Right kidney (tissue), 1 donor: ENCODE results near the gene HSCB.
"Not testable (repeated sequence)": the region's sequence is repeated elsewhere in the genome, so short reads cannot be mapped to it uniquely, and the experiment has no call there.

Experiments used
- DNase-seq: peaks from one replicate; pipeline ENCODE4 v3.0.0-alpha.2; 2016

The HSCB gene

DNA sequence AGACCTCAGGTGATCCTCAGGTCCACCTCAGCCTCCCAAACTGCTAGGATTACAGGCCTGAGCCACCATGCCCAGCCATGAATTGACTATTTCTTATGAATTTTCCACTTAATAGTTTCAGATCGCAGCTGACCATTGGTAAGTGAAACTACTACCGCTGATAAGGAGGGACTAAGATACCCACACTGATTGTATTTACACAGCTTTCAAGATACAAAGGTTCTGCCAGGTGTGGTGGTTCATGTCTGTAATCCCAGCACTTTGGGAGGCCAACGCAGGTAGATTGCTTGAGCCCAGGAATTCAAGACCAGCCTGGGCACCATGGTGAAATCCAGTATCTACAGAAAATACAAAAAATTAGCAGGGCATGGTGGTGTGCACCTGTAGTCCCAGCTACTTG lies 4.1 kb upstream of the HSCB start:
- no peak for DNase-seq

DNA sequence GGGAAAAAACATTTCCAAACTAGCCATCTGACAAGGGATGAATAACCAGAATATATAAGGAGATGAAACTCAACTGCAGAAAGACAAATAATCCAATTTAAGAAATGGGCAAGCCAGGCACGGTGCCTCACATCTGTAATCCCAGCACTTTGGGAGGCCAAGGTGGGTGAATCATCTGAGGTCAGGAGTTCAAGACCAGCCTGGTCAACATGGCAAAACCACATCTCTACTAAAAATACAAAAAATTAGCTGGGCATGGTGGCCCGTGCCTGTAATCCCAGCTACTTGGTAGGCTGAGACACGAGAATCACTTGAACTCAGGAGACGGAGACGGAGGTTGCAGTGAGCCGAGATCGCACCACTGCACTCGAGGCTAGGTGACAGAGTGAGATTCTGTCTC lies 3.0 kb upstream of the HSCB start:
- DNase-seq = not testable (repeated sequence)

DNA sequence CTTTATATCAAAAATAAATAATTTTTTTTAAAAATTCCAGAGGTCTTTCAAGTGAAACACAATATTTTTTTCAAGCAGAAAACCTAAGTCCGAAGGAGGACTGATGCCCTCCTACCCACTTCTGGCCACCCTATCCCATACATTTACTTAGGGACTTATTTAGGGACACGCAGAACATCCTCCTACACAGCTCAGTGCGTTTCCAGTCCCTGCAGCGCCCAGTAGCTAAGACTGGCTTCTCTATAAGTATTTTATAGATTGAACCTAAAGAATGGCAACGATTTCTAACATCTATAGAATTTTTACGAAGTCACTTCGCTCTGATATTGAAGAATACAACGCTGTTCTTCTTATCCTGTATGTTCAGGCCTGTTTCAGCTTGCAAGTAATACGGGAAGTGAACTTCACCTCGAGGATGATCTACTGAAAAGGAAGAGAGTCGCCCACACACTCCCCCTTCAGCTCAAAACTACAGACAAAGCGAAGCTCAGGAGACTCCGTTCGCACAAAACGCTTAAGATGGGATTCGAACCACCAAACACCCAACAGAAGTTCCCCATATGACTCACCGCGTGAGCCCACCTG lies 547 bp upstream of the HSCB start:
- DNase-seq = no peak

DNA sequence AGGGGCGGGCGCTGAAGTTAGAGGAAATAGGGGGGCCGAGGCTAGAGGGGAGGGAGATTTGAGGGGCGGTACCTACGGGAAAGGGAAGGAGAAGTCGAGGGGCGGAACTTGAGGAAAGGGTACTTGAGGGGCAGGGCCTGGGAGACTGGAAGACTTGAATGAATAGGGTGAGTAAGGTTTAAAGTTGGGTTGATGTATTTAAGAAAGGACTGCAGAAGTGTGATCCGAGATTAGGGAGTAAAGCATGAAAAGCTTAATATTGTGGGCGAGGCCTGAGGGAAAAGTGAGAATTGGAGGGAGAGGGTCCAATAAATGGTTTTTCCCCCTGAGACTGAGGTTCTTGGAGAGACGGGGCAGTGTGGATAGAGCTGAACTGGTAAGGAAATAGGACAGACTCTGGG lies 723 bp downstream of the HSCB start:
- no peak for DNase-seq

DNA sequence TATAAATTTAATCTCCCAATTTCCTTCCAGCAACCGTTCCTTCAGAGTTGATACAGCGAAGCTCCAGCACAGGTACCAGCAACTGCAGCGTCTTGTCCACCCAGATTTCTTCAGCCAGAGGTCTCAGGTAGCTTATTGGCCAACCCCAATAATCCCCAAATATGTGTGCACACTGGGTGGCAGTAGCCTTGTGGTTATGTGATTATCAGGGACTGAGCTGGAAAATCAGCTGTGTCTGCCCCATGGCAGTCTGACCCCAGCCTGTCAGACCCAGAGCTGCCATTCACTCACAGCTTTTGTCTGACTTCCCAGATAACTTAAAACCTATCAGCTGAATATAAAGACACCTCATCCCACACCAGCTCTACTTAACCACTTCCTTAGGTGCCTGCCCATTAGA lies 2.0 kb downstream of the HSCB start:
- DNase-seq = no peak

DNA sequence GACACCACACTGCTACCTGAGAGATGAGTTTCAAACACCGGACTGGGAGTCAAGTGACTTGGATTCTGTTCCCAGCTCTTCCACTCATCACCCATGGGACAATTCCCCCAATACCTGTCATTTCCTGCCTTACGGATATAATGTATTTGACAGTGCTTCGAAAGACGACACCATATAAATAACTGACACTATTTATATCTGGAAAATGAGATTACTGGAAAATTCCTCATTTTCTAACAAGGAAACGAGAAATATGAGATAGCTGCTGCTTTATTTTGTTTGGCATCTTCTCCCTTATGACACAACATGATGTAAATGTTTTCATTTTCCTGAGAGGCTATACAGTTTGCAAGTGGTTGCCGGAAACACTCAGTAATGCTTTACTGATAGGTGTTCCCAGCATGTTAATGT lies 8.6 kb downstream of the HSCB start:
- DNase-seq = no peak

DNA sequence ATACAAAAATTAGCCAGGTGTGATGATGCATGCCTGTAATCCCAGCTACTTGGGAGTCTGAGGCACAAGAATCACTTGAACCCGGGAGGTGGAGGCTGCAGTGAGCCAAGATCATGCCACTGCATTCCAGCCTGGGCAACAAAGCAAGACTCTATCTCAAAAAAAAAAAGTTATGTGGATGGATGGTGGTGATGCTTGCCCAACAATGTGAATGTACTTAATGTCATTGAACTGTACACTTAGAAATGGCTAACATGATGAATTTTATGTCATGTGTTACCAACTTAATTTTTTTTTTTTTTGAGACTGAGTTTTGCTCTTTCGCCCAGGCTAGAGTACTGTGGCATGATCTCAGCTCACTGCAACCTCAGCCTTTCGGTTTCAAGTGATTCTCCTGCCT lies 12.7 kb downstream of the HSCB start:
- not testable (repeated sequence) for DNase-seq

DNA sequence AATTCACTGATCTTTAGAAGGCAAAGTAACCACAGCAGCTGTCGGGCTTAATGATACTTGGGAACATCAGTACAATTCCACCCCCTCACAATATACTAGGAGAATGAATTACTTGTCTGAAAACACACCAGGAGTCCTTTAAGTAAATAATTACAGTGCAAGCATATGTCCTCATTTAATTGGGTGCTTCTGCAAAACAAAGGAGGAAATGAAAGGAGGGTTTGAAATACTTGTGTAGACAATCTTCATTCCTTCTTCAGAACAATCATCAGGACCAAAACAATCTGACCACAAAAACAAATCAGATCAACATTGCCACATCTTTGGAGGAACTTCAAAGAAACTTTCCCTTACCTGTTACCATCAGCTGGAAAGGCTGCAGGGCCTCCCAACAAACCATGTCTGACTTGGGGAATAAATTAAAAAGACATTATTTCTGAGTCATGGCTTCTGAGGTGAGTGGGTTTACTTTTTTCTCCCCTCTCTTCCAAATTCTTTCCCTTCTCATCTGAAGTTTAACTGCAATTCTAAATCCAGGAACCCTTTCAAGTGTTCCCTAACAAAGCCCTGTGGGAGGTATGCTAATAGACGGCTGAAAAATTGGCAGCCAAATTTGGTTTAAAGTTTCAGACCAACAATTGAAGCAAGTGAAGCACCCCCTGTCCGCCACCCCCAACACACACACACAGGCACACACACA lies 18.2 kb downstream of the HSCB start:
- DNase-seq = no peak

DNA sequence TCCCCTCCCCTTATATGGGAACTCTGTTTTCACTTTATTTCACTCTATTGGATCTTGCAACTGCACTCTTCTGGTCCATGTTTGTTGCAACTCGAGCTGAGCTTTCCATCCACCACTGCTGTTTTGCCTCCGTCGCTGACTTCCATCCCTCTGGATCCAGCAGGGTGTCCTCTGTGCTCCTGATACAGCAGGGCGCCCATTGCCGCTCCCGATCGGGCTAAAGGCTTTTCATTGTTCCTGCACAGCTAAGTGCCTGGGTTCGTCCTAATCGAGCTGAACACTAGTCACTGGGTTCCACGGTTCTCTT lies 19.6 kb downstream of the HSCB start:
- DNase-seq = no peak

DNA sequence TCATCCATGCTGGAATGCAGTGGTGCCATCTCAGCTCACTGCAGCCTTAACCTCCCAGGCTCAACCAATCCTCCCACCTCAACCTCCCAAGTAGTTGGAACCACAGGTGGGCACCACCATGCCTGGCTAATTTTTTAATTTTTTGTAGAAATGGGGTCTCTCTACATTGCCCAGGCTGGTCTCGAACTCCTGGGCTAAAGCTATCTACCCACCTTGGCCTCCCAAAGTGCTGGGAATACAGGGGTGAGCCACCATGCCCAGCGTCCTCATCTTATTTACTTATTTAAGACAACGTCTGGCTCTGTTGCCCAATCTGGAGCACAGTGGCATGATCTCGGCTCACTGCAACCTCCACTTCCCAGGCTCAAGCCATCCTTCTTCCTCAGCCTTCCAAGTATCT lies 20.2 kb downstream of the HSCB start:
- DNase-seq = not testable (repeated sequence)

DNA sequence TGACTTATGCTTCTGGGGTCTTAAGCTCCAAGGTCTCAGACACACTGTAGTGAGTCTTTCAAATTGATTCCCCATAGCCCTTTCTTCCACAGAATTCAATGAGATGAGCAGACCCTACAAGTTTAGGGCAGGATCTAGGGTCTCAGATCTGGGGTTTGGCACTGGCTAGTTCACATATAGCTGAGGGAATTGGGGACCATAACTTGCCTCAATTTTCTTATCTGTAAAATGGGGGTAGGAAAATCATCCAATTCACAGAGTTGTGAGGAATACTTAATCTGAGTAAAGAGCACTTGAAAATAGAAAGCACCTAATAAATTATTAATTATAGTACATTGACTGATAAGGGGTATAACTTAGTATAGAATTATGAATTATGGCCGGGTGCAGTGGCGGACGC lies 24.8 kb downstream of the HSCB start:
- no peak for DNase-seq

DNA sequence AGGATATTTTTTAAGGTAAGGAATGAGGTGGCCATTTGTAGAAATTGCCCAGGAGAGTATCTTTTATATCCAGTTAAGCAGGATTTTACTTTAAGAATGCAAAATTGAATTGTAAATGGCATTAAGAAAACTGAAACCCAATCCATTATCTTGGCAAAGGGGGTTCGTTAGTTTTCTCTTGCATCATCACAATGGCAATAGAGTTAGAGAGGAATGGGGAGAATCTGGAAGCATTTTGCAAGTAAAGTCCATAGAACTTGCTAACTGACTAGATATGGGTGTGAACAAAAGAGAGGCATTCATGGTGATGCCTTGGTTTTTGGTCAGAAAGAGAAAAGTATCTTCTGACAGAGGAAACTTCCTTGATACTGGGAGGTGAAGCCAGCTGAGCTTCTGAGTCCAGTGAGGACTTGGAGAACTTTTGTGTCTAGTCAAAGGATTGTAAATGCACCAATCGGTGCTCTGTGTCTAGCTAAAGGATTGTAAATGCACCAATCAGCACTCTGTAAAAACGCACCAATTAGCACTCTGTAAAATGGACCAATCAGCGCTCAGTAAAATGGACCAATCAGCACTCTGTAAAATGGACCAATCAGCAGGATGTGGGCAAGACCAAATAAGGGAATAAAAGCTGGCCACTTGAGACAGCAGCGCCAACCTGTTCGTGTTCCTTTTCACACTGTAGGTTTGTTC lies 27.0 kb downstream of the HSCB start:
- no peak for DNase-seq

DNA sequence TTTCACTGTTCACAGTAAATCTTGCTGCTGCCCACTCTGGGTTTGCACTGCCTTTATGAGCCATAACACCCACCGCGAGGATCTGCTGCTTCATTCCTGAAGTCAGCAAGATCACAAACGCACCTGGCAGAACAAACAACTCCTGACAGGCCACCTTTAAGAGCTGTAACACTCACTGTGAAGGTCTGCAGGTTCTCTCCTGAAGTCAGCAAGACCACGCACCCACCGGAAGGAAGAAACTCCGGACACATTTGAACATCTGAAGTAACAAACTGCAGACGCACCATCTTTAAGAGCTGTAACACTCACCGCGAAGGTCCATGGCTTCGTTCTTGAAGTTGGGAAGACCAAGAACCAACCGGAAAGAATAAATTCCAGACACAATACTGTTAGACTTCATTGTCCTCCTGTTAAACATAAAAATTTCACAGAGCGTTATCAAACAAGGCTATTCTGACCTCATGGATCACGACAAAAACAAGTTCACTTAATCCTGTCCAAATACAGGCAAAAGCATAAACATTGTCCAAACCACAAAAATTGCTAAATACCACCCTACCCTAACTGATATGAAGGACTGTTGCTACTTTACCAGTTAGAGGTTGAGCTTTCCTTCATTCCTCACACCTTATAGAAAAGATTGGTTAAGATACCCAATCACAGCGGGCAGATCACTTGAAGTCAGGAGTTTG lies 27.7 kb downstream of the HSCB start:
- DNase-seq = no peak

DNA sequence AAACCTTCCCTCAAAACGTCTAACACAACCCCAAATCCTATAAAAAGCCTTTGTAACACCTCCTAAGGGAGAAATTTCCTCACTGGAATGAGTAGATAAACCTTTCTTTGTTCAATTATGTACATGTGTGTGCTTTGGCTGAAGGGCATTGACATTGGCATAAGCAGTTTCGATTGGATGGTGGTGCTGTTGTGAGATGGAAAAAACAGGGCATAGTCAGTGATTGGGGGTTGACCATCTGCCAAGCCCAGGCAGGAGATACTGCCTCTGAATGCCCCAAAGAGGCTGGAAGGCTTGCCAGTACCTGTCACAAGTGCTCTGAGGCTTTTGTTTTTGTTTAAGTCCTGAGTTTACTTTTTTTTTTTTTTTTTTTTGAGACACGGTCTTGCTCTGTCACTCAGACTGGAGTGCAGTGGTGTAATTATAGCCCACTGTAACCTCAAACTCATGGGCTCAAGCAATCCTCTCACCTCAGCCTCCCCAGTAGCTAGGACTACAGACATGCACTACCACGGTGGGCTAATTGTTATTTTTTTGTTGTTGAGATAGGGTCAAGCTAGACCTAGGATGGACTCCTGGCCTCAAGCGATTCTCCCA lies 29.5 kb downstream of the HSCB start:
- no peak for DNase-seq

DNA sequence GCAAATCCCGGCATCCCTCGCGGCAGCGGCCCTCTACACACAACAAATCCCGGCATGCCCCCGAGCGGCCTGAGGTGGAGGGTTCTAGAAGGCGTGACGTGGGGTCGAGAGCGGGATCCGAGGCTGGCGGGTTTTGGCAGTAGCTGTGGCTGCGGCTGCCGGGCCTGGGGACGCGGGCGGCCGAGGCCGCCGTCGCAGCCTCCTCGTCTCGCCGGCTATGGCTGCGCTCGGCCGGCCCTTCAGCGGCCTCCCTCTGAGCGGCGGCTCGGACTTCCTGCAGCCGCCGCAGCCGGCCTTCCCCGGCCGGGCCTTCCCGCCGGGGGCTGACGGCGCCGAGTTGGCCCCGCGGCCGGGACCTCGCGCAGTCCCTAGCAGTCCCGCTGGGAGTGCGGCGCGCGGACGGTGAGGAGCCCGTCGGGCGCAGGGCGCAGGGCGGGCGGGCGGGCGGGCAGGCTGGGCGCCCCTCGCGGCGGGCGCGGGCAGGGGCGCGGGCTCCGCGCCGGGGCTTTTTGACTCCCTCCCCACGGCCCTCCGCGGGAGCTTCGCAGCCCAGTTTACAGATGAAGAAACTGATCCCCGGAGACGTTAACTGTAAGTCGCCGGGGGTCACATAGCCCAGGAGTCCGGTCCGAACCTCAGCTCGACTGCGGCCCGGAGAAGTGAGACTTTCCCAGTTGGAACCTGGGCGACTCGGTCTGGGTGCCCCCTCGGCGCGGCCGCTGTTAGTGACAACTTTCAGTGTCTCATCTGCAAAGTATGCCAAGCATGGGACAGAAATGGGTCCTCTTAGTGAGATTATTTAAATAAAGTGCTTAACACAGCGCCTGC lies 31.0 kb downstream of the HSCB start, which contains the start of gene CCDC117:
Gene CCDC117, plus strand, starts transcription at position 63 of the 828 bp plus-strand sequence. Its CDS starts 155 bp downstream, at position 218.
- peak; percentile 96 for DNase-seq

DNA sequence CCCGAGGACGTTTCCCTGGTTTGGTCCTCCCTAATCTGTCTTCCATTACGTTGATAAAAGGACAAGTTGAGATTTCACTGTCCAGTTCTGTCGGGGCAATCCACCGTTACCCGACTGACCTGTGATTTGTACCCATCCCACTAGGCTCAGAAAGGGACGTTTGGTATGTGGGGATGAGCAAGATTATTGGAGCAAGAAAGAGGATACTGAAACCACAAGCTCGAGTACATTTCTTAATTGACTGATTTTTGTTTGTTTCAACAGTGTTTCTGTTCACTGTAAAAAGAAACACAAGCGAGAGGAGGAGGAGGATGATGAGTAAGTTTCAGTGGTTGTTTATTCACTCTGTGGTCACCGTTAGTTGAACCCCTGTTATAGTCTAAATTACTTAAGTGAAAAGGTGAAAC lies 31.6 kb downstream of the HSCB start:
- no peak for DNase-seq

DNA sequence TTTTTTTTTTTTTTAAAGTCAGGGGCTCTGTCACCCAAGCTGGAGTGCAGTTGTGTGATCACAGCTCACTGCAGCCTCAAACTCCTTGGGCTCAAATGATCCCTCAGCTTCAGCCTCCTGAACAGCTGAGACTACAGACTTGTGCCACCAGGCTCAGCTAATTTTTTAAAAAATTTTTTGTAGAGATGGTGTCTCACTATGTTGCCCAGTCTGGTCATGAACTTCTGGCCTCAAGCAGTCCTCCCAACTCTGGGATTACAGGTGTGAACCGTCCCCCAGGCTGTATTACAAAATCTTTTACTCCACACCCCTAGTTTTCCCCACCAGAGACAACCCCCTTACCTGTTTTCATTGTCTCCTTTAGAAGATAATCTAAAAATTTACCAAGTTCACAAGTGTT lies 32.5 kb downstream of the HSCB start:
- no peak for DNase-seq

DNA sequence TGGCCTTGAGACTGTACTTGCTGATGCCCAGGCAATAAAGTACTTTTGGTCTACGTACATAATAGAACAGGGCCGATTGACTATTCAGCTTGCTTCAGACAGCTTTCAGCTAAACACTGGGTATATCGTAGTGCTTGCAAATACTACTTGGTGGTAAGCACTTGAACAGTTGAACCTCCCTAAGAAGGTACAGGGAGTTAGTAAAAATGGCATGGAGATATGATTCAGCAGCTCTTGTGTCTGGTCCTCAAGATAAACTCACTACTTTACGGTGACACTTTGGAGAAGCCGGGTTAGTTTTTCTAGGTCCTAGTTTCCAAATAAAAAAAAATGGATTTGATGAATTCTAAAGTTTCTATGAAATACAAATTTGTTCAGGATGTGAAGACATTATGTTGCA lies 38.0 kb downstream of the HSCB start:
- no peak for DNase-seq

DNA sequence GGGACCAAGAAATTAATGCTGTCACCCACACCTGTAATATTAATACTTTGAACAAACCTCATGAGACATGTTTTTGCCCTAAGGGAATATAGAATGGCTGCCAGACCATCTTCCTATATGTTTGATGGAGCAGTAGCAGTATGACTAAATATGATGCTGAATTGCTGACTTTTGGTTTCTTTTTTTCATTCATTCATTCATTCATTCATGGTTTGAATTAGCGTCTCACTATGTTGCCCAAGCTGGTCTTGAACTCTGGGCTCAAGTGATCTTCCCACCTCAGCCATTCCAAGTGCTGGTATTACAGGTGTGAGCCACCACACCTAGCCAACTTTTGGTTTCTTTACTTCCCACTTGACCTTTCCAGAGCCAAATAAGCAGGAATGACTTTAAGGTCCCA lies 38.5 kb downstream of the HSCB start:
- DNase-seq = no peak

DNA sequence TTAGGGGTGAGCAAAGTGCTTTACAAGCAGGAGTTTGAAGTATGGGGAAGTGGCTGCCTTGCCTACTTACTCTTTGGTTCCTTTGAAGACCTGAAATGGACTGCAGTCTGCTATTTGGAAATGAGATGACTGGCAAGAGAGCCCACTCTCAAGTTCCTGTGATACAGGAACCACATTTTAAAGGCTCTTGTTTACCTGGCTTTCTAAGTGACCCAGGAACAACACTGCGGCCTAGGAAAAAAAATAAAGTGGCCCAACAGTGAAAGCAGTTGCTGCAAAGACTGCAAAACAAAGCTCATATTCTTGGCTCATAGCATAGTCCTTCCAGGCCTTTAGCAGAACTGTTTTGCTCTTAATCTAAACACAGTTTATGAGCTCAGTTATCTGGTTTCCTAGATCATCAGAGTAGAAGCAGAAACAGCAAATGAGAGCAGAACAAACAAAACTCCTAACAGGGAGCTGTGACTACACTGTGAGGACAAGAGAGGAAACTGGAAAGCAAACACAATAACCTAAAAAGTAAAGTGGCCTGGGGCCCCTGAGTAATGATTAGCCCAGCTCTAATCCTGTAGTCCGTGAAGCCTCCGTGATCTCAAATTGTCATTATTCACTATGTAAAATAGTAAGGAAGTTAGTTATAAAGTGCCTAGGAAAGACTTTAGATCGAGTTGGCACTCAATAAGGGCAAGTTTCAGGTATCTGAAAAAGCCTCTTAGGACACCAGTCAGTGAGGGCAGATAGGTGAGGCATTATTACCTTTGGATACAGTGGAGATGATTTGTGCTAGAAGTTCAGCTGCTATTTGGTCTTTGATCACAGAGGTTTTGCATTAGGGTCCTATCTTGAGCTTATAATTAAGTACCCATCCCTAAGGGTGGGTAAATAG lies 42.2 kb downstream of the HSCB start:
- DNase-seq = no peak

DNA sequence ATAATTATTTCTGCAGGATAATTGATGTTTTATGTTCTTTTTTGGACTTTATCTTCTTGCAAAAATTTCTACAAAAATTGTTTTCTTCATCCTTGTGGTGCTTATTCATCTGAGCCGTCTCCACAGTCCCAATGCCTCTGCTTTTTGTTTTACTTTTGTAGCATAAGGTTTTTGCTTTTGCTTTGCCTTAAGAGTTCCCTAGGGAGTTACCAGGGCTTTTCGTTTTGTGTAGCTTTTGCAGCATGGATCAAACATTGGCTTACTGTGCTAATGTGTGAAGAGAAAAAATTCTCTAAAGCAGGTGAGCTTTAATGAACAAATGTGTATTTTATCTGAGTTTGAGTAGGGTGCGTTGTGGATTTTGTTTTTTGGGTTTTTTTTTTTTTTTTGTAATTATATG lies 46.8 kb downstream of the HSCB start:
- DNase-seq = no peak
